Stimulated activated CD4-positive, alpha-beta T cell treated with anti-CD3 and anti-CD28 coated beads, Interleukin-12 subunit alpha, Interleukin-12 subunit beta, amount 100 ng/mL, for 24 hours (primary cell): ENCODE measurements around the gene LENG9.
A peak's percentile ranks its signal among the peaks of the same experiment; 100 is the strongest.
"Not testable (repeated sequence)": the region's sequence is repeated elsewhere in the genome, so short reads cannot be mapped to it uniquely, and the experiment has no call there.

Experiments
- DNase-seq, 2 experiments: peaks; one replicate each; pipeline ENCODE4 v3.0.0-alpha.2; 2020; ENCODE audit warnings: low read depth in 2 of 2

Gene LENG9

GRCh38 chr19:54478677-54479266 is 15.2 kb upstream of the LENG9 start:
- no peak for DNase-seq

- no peak for DNase-seq
These were observed 14.1 kb upstream of the LENG9 start for GRCh38 chr19:54477650-54478049.

- no peak for DNase-seq
These were observed 12.1 kb upstream of the LENG9 start for GRCh38 chr19:54475706-54476105.

GRCh38 chr19:54473892-54474372 is 10.4 kb upstream of the LENG9 start:
- no peak for DNase-seq

GRCh38 chr19:54473071-54473891 is 9.7 kb upstream of the LENG9 start, which contains the start of gene CDC42EP5:
Gene CDC42EP5, minus strand, starts transcription at chr19:54473296. Its CDS starts 7,749 bp downstream, at chr19:54465547.
- DNase-seq = no peak

GRCh38 chr19:54470991-54471782 is 7.6 kb upstream of the LENG9 start:
- DNase-seq = no peak

GRCh38 chr19:54470276-54470887 is 6.8 kb upstream of the LENG9 start:
- DNase-seq = no peak

GRCh38 chr19:54469496-54469934 is 5.9 kb upstream of the LENG9 start:
- no peak for DNase-seq

GRCh38 chr19:54466110-54466480 is 2.5 kb upstream of the LENG9 start:
- DNase-seq = not testable (repeated sequence)

GRCh38 chr19:54465426-54466109 is 2.0 kb upstream of the LENG9 start:
- DNase-seq = no peak

- peak; percentile 55 to 76 for DNase-seq
These were observed 1.2 kb upstream of the LENG9 start for GRCh38 chr19:54464630-54465425.

GRCh38 chr19:54464044-54464629 is 559 bp upstream of the LENG9 start:
- peak; percentile 65 to 86 for DNase-seq

- peak; percentile 45 to 46 for DNase-seq
These were observed 685 bp downstream of the LENG9 start for GRCh38 chr19:54462655-54463530.

- DNase-seq = no peak
These were observed 1.4 kb downstream of the LENG9 start for GRCh38 chr19:54462047-54462654.

- no peak for DNase-seq
These were observed 2.0 kb downstream of the LENG9 start for GRCh38 chr19:54461613-54462012.

GRCh38 chr19:54461210-54461609 is 2.4 kb downstream of the LENG9 start:
- no peak for DNase-seq

- DNase-seq = no peak
These were observed 3.2 kb downstream of the LENG9 start for GRCh38 chr19:54460230-54461005.
